Heart left ventricle (tissue), 13 donors: ENCODE data around the gene TSNAXIP1.

ENCODE experiments used
- POLR2A ChIP-seq, 2 donors: fragments of 450-650 bp; IDR thresholded peaks; one replicate each; pipeline ENCODE4 v1.6.1; 2017; ENCODE audit warnings: antibody characterized with exemption in 2 of 2, mild to moderate bottlenecking in 2 of 2, moderate library complexity in 2 of 2
- TF ChIP-seq, protein P1 (sequence below), 12 donors: fragments of 200-600 bp; sonication (generic) in 4 of 12; IDR thresholded peaks; one replicate each; pipeline versions ENCODE4 v1.5.0 to v1.8.0; 2018 to 2022; ENCODE audit warnings: antibody characterized with exemption in 12 of 12, mild to moderate bottlenecking in 5 of 12
- donor health status: ischemic (EF 13 %, LVEDD 7.1; RV severe dilation, severe dysfunction).
- donor health status: DM: no; HTN: yes; CAD: no.
- donor health status: DM: no; HTN: no; CAD: no.
- donor health status: ischemic (EF 25% LVEDD 6.9; RV normal size, moderate dysfunction).
- donor health status: ischemic (EF 25% LVEDD 5.7; RV mildly dilated, moderate dysfunction).
- donor health status: ischemic (EF 35%, LVEDD 5.7; RV mildly dilated, moderate dysfunction).
- donor health status: nonischemic (EF 11% LVEDD 7.7; RV severe dilation, severe dysfunction).
- donor health status: DM: yes; HTN: yes; CAD: no.
- donor health status: PGD.
- donor health status: ischemic (EF 29% LVEDD 5.4; RV normal size, mild dysfunction).
- donor health status: nonischemic (EF 23%, LVEDD 6.1; RV moderate dilation, normal function).

GRCh38 chr16:67762385-67762784, 44.3 kb upstream of the TSNAXIP1 start:
- TF ChIP-seq, protein P1, sequence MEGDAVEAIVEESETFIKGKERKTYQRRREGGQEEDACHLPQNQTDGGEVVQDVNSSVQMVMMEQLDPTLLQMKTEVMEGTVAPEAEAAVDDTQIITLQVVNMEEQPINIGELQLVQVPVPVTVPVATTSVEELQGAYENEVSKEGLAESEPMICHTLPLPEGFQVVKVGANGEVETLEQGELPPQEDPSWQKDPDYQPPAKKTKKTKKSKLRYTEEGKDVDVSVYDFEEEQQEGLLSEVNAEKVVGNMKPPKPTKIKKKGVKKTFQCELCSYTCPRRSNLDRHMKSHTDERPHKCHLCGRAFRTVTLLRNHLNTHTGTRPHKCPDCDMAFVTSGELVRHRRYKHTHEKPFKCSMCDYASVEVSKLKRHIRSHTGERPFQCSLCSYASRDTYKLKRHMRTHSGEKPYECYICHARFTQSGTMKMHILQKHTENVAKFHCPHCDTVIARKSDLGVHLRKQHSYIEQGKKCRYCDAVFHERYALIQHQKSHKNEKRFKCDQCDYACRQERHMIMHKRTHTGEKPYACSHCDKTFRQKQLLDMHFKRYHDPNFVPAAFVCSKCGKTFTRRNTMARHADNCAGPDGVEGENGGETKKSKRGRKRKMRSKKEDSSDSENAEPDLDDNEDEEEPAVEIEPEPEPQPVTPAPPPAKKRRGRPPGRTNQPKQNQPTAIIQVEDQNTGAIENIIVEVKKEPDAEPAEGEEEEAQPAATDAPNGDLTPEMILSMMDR (IDR thresholded peaks at IDR 0.05): no peak
- no peak for TF ChIP-seq POLR2A (IDR thresholded peaks at IDR 0.05)
